GM19455 (cell line): ENCODE measurements around the gene PLCL1.
"Not testable (repeated sequence)": the region's sequence is repeated elsewhere in the genome, so short reads cannot be mapped to it uniquely, and the experiment has no call there.

Source experiments
- ATAC-seq: cut with Tn5 transposase; IDR thresholded peaks from one replicate; pipeline ENCODE4 v1.9.1; 2021; ENCODE audit not compliant: unreplicated experiment

The PLCL1 gene

GRCh38 chr2:197809064-197809463 lies 4.7 kb downstream of the PLCL1 start:
- ATAC-seq: no peak

DNA sequence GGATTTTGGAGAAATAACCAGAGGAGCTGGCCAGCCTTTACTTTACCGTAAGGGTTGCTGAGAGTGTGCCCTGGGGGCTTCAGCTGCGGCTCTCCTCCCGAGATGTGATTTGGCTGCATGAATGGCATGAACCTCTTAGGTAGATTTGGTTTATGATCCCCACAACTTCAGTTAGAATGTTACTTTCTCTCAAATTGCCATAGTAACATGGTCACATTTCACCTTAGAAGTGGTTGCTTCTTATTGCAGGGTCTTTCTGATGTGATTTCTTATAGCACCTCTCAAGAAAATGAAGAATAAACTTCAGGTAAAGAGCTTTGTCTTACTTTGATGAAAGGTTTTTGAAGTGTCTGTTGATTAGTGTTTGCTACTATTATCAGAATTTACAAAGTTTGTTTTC lies 5.6 kb downstream of the PLCL1 start:
- ATAC-seq: no peak

- no peak for ATAC-seq
Observed at GRCh38 chr2:197810491-197810890, 6.1 kb downstream of the PLCL1 start.

GRCh38 chr2:197813093-197813787 lies 8.8 kb downstream of the PLCL1 start:
- ATAC-seq: no peak

- no peak for ATAC-seq
Observed at GRCh38 chr2:197814526-197814925, 10.1 kb downstream of the PLCL1 start.

GRCh38 chr2:197821550-197822289 lies 17.3 kb downstream of the PLCL1 start:
- ATAC-seq: no peak

DNA sequence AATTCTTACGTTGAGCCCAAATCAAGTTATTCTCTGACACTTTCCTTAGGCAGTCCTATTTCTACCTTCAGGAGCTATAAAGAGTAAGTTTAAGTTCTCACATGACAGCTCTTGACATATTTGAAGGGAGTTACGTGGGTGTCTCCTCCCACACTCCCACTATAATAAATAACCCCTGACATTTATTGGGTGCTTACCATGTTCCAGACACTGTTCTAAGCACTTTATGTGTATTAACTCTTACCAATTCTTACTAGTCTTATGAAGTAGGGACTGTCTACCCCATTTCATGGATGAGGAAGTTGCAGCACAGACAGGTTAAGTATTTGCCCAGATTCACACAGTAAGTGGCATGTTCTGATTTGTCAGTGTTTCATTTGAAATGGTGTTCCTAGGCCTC lies 17.9 kb downstream of the PLCL1 start:
- ATAC-seq: no peak

DNA sequence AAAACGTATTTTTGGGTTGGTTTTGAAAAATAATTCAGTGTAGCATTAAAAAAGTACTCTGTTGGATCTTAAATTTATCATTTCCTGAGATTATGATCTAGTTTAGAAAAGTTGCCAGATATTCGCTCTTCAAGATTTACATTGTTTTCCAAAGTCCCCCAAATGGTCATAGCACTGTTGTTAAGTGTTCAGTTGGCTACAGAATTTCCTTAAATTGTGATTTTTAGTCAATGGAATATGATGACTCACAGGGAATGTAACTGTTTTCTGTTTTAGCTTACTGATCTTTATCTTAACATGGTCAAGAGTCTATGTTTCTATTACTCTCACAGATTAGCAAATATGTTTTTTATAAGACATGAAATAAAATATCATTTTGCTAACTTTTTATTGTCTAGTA lies 23.2 kb downstream of the PLCL1 start:
- ATAC-seq: no peak

DNA sequence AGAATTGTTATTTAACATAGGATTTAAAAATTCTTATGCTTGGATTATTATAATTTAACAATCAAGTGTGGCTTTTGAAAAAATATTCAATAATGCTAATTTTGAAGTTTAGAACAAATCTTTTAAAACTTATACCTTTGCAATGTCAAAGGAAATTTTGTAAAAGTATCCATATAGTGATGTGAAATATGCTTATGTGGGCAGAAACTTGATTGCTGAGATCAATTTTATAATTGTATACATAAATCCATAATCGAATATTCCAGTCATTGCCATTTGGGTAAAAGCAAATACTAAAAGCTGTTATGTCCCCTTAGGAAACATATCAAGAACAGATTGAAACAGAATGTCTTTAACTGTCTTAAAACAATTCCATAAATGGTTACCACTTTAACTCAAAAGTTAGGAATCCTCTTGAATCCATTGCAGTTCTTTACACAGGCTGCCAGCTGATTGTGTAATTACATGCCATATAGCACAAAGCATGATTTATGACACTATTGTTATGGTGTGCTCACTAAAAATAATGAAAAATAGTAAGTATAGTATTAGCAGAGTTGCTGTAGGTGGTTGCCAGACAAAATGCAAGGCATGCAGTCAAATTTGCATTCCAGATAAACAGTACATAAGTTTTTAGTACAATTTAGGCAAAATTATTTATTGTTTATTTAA lies 24.2 kb downstream of the PLCL1 start:
- ATAC-seq: no peak

DNA sequence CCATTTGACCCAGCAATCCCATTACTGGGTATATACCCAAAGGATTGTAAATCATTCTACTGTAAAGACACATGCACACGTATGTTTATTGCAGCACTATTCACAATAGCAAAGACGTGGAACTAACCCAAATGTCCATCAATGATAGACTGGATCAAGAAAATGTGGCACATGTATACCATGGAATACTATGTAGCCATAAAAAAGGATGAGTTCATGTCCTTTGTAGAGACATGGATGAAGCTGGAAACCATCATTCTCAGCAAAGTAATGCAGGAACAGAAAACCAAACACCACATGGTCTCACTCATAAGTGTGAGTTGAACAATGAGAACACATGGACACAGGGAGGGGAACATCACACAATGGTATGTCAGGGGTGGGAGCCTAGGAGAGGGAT lies 30.4 kb downstream of the PLCL1 start:
- ATAC-seq: not testable (repeated sequence)

DNA sequence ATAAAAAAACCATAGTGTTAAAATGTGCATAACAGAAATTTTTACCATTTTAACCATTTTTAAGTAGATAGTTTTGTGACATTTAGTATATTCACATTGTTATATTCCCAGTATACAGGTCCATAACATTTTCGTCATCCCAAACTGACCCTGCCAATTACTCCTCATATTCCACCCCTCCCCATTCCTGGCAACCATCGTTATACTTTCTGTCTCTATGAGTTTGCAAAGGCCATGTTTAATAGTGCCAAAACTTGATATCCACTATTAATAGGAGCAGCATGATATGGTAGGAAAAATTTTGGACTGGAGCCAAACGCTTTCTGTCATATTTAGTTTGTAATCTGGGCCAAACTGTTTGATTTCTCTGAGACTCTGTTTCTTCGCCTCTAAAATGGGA lies 30.9 kb downstream of the PLCL1 start:
- no peak for ATAC-seq

- ATAC-seq: peak; percentile 98
Observed at GRCh38 chr2:197838036-197838435, 33.6 kb downstream of the PLCL1 start.

GRCh38 chr2:197838579-197838978 lies 34.2 kb downstream of the PLCL1 start:
- ATAC-seq: peak; percentile 2

DNA sequence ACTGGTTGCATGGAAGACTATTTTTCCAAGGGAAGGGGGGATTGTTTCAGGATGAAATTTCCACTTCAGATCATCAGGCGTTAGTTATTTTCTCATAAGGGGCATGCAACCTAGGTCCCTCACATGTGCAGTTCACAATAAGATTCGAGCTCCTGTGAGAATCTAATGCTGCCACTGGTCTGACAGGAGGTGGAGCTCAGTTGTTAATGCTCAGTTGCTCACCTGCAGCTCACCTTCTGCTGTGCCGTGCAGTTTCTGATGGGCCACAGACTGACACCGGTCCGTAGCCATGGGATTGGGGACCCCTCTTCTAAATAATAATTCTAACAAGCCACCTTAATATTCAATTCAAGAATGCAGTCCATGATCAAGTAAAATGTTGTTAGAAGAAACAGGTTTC lies 34.9 kb downstream of the PLCL1 start:
- ATAC-seq: no peak

DNA sequence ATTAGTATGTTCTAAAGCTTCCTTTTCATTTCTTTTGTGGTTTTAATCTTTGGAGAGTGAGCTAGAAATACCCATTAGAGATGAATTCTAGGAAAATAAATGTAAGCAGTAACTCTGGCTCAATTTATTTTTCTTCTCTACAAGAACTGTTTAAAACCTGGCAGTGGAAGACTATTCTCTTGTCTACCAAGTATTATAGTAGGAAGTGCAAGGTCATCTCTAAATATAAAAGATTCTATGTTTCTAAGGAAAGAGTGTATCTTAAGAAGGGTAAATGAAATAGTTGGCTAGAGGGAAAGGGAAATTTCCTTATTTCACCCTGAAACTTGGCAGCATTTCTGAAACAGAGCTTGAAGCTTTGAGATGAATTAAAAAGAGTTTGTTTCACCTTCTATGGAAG lies 35.5 kb downstream of the PLCL1 start:
- no peak for ATAC-seq

DNA sequence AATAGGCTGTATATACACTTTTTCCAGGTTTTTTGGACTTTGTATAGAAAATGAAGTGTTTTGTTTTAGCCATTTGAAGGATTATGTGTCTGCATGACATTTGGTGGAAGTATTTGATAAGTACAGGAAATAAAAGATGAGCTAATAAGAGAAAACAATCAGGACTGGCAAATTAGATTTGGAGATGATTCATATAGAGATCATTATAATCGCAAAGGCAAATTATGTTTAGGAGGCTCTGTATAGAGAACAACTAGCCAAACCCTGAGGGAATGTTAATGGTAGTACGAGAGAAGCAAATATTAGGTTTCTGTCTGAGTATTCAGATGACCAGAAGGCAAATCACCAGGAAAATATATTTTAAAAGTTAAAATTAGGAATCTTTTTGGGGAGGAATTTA lies 41.7 kb downstream of the PLCL1 start:
- ATAC-seq: no peak

- ATAC-seq: no peak
Observed at GRCh38 chr2:197846777-197847176, 42.4 kb downstream of the PLCL1 start.

DNA sequence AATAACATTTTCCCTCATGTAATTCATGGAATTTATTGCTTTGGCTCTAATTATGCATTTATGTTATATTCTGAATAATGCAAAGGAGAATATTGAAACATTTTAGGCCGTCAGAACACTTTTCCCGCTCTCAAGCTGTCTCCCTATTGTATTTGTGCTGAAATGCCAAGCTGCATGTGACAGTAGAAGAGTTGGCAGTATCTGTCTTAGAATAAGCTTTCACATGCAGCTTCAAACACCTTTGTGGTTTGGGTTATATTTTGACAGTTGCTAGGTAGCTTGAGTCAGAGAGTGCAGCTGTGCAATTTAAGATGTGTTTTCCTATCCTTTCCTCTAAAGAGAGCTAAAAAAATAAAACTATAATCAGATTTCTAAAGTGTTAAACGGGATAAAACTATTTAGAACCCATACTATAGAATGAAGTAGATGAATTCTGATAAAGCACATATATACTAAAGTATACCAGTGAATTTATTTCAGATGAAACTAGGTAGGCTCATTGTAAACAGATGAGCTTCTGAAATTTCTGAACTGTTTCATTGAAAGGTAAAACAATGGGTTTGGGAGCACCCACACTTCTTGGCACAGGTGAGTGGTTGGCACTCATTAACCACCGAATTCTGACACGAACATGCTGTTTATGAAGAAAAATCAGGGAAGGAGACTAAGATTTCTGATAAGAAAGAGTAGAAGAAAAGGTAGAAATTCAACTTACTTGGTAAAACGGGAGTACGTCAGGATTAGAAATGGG lies 43.4 kb downstream of the PLCL1 start:
- no peak for ATAC-seq

GRCh38 chr2:197848602-197849001 lies 44.2 kb downstream of the PLCL1 start:
- no peak for ATAC-seq

- no peak for ATAC-seq
Observed at GRCh38 chr2:197850882-197851450, 46.6 kb downstream of the PLCL1 start.

- ATAC-seq: no peak
Observed at GRCh38 chr2:197851451-197851850, 47.1 kb downstream of the PLCL1 start.
